SK-N-DZ (cell line): ENCODE measurements around the gene GSTM3.
"Not testable (repeated sequence)": the region's sequence is repeated elsewhere in the genome, so short reads cannot be mapped to it uniquely, and the experiment has no call there.

ENCODE experiments used
- DNase-seq: peaks from one replicate; pipeline ENCODE4 v3.0.0-alpha.2; 2015; ENCODE audit warnings: low spot score

GSTM3 gene

GRCh38 chr1:109726728-109727373, 14.0 kb downstream of the GSTM3 start:
- DNase-seq, result no peak

DNA sequence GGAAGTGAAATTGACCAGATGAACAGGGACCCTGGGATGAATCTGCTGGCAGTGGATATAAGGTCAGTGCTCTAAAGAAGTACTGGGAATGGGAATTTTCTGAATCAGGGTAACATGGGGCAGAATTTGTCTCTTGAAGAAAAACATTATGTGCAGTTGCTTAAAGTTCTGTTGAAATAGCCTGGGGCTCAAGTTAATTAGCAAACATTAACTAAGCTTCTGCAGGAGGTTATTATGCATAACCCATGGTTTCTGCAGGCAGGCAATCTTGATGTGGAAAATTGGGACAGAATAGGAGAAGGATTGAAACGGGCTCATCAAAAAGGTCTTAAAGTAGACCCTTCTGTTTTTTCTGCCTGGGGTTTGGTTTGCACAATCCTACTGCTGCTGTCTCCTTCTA, 14.8 kb downstream of the GSTM3 start:
- no peak for DNase-seq

- no peak for DNase-seq
Observed at GRCh38 chr1:109725510-109725909, 15.3 kb downstream of the GSTM3 start.

DNA sequence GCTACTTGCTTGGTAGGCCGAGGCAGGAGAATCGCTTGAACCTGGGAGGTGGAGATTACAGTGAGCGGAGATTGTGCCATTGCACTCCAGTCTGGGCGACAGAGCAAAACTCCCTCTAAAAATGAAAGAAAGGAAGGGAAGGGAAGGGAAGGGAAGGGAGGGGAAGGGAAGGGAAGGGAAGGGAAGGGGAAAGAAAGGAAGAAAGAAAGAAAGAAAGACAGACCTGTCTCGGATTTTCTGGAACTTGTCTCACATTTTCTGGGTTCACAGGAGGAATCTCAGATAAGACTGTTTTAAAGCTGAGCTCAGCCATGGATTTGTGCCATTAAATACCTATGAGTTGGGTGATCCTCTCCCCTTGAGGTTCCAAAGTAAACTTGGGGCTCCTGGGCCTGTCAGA, 15.9 kb downstream of the GSTM3 start:
- DNase-seq, result no peak

DNA sequence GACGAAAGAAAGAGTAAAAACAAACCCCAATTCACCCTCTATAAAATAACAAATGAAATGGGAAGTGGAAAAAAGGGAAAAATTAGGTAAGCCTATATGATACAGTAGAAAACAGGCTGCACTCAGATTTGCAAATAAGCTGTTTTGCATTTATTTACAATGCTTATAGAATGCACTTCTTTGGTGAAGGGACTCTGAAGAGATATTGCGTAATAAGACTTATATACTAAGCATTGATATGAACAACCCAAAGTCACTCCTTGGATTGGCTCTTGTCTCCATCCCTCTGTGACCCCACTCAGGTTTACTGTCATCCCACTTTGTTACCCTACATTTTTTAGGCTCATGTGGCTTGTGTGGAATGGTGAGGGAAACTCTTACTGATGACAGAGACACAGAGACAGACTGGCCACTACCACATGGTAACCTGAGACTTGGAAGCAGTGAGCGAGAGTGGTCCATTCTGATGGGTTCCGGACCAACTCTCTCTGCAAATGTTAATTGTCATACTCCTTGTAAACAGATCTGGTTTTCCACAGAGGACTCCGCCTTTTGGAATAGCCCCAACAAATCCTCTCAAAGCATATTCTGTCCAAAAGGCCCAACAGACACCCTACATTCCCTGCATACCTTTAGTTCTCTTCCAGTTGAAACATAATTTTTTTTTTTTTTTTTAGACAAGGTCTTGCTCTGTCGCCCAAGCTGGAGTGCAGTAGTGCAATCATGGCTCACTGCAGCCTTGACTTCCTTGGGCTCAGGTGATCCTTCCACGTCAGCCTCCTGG, 17.7 kb downstream of the GSTM3 start:
- no peak for DNase-seq

GRCh38 chr1:109721971-109722370, 18.9 kb downstream of the GSTM3 start:
- DNase-seq, result no peak

GRCh38 chr1:109721042-109721441, 19.8 kb downstream of the GSTM3 start:
- no peak for DNase-seq

GRCh38 chr1:109719337-109719837, 21.5 kb downstream of the GSTM3 start:
- DNase-seq, result no peak

- DNase-seq, result peak; percentile 27
Observed at GRCh38 chr1:109718495-109718894, 22.3 kb downstream of the GSTM3 start.

DNA sequence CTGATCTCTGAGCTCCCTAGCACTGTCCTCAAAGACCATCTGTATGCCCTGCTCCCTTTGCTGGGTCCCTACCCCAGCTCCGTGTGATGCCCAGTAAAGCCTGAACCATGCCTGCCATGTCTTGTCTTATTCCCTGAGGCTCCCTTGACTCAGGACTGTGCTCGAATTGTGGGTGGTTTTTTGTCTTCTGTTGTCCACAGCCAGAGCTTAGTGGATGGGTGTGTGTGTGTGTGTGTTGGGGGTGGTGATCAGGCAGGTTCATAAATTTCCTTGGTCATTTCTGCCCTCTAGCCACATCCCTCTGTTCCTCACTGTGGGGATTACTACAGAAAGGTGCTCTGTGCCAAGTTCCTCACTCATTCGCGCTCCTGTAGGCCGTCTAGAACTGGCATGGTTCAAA, 23.1 kb downstream of the GSTM3 start:
- no peak for DNase-seq

DNA sequence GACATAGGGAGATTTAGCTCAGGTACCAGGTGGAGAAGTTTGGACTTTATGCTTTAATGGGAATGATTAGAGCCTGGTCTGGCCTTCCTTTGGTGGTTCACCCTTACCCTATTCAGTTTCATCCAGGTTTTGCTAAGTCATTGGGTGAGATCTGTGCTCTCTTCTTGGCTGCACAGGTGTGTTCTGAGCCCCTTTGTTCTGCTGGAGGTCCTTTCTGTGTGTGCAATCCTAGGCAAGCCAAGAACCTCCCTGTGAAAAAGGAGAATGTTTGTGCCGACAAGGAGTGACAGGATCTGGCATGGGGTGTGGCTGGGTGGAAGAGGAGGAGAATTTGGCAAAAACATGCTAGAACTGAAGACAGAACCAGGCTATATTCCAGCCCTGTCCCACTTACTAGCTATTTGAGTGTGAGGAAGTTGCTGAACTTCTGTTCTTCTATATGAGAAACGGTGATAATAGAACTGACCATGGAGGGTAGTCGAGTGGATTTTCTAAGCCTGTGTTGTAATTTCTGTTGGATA, 24.2 kb downstream of the GSTM3 start:
- DNase-seq, result no peak

GRCh38 chr1:109716121-109716520, 24.7 kb downstream of the GSTM3 start:
- no peak for DNase-seq

DNA sequence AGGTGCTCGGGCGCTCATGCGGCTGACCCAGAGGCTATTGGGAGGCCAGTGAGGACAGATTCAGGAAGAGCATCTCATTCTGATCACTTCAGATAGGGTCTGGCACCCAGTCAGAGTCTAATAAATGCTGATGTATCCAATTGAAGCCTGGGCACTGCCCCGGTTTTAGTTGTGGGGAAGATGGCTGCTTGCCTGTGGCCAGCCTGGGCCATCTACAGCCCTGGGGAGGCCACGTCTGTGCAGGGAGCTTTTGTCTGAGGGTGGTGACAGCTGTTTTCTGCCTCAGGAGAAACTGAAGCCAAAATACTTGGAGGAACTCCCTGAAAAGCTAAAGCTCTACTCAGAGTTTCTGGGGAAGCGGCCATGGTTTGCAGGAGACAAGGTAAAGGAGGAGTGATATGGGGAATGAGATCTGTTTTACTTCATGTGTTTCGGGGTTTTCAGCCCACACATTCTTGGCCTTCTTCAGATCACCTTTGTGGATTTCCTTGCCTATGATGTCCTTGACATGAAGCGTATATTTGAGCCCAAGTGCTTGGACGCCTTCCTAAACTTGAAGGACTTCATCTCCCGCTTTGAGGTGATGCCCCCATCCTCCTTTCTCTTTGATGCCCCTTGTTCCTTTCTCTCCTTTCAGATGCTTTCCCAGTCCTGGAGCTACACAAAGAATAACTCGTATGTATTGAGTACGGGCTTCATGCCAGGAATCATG, 26.0 kb downstream of the GSTM3 start:
- DNase-seq, result no peak

DNA sequence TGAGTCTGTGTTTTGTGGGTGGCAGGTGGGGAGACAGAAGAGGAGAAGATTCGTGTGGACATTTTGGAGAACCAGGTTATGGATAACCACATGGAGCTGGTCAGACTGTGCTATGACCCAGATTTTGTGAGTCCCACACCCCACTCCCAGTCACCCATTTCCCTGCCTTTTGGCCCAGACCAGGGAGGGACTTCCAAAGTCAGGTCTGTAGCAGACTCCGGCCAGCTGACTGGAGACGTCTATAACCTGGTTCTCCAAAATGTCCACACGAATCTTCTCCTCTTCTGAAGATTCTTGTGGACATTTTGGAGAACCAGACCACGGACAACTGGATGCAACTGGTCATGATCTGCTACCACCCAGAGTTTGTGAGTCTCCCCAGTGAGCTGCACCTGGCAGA, 27.2 kb downstream of the GSTM3 start:
- DNase-seq, result no peak

DNA sequence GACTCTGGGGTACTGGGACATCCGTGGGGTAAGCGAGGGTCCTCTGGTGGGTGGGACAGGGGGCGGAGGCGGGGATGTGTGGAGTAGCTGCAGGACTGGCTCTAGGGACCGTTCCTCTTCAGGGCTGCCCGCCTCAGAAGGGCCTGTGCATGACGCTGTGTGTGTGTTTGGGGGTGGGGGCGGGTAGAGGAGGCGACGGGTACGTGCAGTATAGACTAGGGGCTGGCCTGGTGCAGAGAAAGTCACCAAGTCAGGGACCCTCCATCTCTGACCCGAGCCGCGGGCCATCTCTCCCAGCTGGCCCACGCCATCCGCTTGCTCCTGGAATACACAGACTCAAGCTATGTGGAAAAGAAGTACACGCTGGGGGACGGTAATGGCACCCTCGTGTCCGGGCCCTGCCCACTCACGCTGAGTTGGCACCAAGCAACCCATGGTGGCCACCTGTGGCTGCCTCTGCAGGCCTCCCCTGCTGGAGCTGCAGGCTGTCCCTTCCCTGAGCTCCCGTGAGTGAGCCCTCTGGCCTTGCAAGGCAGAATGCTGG, 28.4 kb downstream of the GSTM3 start:
- no peak for DNase-seq

DNA sequence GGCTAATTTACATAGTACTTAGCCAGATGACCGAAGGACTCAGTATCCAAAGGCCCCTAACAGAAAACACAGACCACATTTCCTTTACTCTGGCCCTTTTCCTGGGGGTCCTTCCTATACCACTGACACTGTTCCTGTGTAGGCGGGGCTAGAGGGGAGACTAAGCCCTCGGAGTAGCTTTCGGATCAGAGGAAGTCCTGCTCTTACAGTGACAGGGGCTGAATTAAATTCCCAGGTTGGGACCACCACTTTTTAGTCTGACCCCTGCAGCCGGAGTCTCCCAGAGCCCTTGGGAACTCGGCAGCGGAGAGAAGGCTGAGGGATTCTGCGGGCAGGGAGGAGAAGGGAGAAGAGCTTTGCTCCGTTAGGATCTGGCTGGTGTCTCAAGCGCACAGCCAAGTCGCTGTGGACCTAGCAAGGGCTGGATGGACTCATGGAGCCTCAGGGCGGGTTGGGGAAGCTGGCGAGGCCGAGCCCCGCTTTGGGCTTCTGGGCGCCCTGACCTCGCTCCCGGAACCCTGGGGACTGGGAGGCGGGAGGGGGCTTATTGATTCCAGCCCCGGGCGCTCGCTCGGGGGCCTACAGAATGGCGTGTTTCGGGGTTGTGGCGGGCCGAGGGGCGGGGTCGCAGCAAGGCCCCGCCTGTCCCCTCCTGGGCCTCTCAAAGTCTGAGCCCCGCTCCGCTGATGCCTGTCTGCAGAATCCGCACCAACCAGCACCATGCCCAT, 29.1 kb downstream of the GSTM3 start, which contains the start of gene GSTM5:
TSS of gene GSTM5 (plus strand) at position 659 of the 728 bp plus-strand sequence. CDS start at position 721, 62 bp downstream.
- DNase-seq, result not testable (repeated sequence)

DNA sequence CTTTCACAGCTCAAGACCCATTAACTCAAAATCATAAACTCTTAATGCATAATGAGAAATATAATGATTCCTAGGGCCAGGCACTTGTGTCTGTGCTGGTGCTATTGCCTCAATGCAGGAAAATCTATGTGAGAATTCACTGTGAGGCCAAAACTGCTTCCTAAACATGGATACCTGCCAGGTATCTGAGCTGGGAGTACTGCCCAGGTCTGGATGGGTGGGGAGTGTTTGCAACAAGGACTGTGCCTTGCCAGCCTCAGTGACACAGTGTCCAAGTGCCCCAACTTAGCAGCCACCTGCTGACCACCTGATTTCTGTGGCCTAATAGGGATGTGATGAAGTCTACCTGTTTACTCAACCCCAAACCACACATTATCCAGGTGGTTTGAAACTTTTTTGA, 31.0 kb downstream of the GSTM3 start:
- DNase-seq, result not testable (repeated sequence)

- DNase-seq, result not testable (repeated sequence)
Observed at GRCh38 chr1:109708949-109709348, 31.9 kb downstream of the GSTM3 start.

GRCh38 chr1:109705411-109705810, 35.4 kb downstream of the GSTM3 start:
- DNase-seq, result no peak

DNA sequence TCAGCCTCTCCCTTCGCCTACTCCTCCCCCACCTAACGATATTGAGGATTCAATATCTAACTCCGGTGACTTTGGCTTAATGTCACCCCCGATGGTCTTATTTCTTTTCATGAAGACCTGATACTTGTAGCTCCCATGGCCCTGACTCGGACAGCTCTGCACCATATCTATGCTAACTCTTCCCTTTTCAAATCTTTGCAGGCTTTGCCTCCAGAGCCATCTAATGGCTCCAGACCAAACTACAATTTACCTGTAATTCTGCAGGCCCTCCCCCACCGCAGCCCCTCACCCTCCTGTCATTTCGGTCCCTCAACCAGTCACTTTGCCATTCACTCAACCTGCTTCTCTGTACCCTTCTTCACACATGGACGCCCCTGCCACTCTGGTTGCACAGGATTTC, 36.7 kb downstream of the GSTM3 start:
- no peak for DNase-seq

DNA sequence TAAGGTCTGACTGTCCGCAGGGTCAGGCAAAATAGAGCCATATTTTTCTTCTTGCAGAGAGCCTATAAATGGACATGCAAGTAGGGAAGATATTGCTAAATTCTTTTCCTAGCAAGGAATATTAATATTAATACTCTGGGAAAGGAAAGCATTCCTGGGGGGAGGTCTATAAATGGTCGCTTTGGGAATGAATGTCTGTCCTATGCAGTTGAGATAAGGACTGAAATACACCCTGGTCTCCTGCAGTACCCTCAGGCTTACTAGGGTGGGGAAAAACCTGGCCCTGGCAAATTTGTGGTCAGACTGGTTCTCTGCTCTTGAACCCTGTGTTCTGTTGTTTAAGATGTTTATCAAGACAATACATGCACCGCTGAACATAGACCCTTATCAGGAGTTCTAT, 37.9 kb downstream of the GSTM3 start:
- DNase-seq, result not testable (repeated sequence)
